IMR-90 (cell line): ENCODE data around the gene GRM5.

Source experiments
- BHLHE40 ChIP-seq: fragments of 150-350 bp; IDR thresholded peaks from 2 replicates; pipeline ENCODE4 v1.6.1; 2016; ENCODE audit warnings: mild to moderate bottlenecking, low read depth, low read length
- POLR2A ChIP-seq: IDR thresholded peaks from 2 replicates; pipeline ENCODE4 v1.6.1; 2012; ENCODE audit warnings: mild to moderate bottlenecking, low read depth, low read length
- USF2 ChIP-seq: fragments of 150-350 bp; IDR thresholded peaks from 2 replicates; pipeline ENCODE4 v1.6.1; 2017; ENCODE audit warnings: mild to moderate bottlenecking, antibody characterized with exemption, low read length, low read depth
- TF ChIP-seq, protein P1 (sequence below): conservative IDR thresholded peaks from 2 replicates; pipeline ENCODE4 v1.5.1; 2012; ENCODE audit warnings: mild to moderate bottlenecking, low read depth, low read length, improper control_type of control experiment

GRCh38 chr11:88909500-88909899 lies 156.3 kb downstream of the GRM5 start:
- TF ChIP-seq, protein P1, sequence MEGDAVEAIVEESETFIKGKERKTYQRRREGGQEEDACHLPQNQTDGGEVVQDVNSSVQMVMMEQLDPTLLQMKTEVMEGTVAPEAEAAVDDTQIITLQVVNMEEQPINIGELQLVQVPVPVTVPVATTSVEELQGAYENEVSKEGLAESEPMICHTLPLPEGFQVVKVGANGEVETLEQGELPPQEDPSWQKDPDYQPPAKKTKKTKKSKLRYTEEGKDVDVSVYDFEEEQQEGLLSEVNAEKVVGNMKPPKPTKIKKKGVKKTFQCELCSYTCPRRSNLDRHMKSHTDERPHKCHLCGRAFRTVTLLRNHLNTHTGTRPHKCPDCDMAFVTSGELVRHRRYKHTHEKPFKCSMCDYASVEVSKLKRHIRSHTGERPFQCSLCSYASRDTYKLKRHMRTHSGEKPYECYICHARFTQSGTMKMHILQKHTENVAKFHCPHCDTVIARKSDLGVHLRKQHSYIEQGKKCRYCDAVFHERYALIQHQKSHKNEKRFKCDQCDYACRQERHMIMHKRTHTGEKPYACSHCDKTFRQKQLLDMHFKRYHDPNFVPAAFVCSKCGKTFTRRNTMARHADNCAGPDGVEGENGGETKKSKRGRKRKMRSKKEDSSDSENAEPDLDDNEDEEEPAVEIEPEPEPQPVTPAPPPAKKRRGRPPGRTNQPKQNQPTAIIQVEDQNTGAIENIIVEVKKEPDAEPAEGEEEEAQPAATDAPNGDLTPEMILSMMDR = no peak
- TF ChIP-seq POLR2A (no peak), USF2 (no peak), BHLHE40 (no peak)
